Measurements from ENCODE around the gene KLHL29.

KLHL29 gene

DNA sequence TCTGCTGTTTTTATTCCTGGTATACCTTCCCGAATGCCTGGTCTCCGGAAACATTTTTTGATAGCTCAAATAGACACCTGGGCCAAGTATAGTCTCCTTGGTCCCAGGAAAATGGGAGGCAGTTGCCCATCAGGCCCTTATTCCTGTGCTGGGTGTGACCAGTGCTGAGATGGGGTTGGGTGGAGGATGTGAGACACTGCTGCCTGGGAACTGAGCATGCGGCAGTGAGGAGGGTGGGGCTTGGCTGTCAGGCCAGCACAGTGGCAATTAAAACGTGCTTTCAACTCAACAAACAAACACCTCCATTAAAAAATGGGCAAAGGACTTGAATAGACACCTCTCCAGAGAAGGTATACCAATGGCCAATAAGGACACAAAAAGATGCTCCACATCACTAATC lies 12.5 kb downstream of the KLHL29 start:
- TF ChIP-seq CTCF (IDR thresholded peaks at IDR 0.05; ENCODE audit: low read depth, low read length, poor library complexity, severe bottlenecking): no peak
- TF ChIP-seq EZH2phosphoT487 (IDR thresholded peaks at IDR 0.05; ENCODE audit: borderline replicate concordance, low read length): no peak
- Histone ChIP-seq H3K4me1 (ENCODE audit: control insufficient read depth, low read length) (no peaks in the 10 kb centered on the region), H3K36me3 (ENCODE audit: control insufficient read depth, low read length) (no peaks in the 10 kb centered on the region), H3K79me2 (ENCODE audit: control insufficient read depth, low read length) (no peaks in the 10 kb centered on the region), H3K9me3 (ENCODE audit: control insufficient read depth, insufficient read depth, low read length) (no peaks in the 10 kb centered on the region), H3K9me2 (replicated peaks; ENCODE audit: control insufficient read depth, low read length) (no peaks in the 10 kb centered on the region), H3K27ac (ENCODE audit: low read depth, low read length) (no peak overlapping the region), H4K20me1 (ENCODE audit: control insufficient read depth, insufficient read depth, low read depth, low read length) (no peaks in the 10 kb centered on the region), H3K4me3 (ENCODE audit: low read length) (no peak overlapping the region), H3K4me2 (ENCODE audit: low read length) (no peak overlapping the region), H3K27me3 (ENCODE audit: control insufficient read depth, low read length) (peaks cover 18% of the 10 kb centered on the region), H3F3A (ENCODE audit: control insufficient read depth, insufficient read depth) (no peaks in the 10 kb centered on the region)

DNA sequence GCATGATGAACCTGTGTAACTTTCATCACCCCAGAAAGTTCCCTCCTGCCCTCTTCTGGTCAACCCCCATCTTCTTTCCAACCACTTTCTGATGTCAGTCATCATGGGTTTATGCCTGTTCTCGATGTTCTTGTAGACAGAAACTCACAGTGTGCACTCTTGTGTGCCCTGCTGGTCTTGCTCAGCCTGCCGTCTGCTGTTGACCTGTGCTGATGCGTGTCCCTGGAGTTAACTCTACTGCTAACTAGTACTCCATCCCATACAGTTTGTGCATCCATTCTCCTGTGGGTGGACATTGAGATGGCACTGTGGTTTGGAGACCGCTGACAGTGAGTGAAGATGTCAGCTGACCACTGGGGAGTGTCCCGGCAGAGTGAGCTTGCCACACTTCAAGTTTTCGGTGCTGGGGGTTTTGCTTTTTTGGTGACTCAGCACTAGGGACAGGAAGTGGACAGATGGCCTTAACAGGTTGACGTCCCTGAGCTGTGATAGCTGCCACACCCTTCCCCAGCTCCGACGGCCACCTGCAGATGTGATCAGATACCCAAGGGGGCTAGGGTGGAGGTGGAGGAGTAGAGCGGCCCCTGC lies 14.8 kb downstream of the KLHL29 start:
- Histone ChIP-seq H3K79me2 (ENCODE audit: control insufficient read depth, low read length) (no peaks in the 10 kb centered on the region), H3K36me3 (ENCODE audit: control insufficient read depth, low read length) (no peaks in the 10 kb centered on the region), H3K4me3 (ENCODE audit: low read length) (no peak overlapping the region), H3K4me2 (ENCODE audit: low read length) (no peak overlapping the region), H3K9me3 (ENCODE audit: control insufficient read depth, insufficient read depth, low read length) (no peaks in the 10 kb centered on the region), H3K9me2 (replicated peaks; ENCODE audit: control insufficient read depth, low read length) (no peaks in the 10 kb centered on the region), H4K20me1 (ENCODE audit: control insufficient read depth, insufficient read depth, low read depth, low read length) (no peaks in the 10 kb centered on the region), H3K27me3 (ENCODE audit: control insufficient read depth, low read length) (peaks cover 4% of the 10 kb centered on the region), H3F3A (ENCODE audit: control insufficient read depth, insufficient read depth) (peaks cover 7% of the 10 kb centered on the region), H3K4me1 (ENCODE audit: control insufficient read depth, low read length) (peaks cover 15% of the 10 kb centered on the region), H3K27ac (ENCODE audit: low read depth, low read length) (no peak overlapping the region)
- TF ChIP-seq CTCF (IDR thresholded peaks at IDR 0.05; ENCODE audit: low read depth, low read length, poor library complexity, severe bottlenecking) (no peak), EZH2phosphoT487 (IDR thresholded peaks at IDR 0.05; ENCODE audit: borderline replicate concordance, low read length) (no peak)

GRCh38 chr2:23400703-23401102 lies 15.7 kb downstream of the KLHL29 start:
- Histone ChIP-seq H3F3A (ENCODE audit: control insufficient read depth, insufficient read depth) (peaks cover 7% of the 10 kb centered on the region), H4K20me1 (ENCODE audit: control insufficient read depth, insufficient read depth, low read depth, low read length) (no peaks in the 10 kb centered on the region), H3K27me3 (ENCODE audit: control insufficient read depth, low read length) (no peaks in the 10 kb centered on the region), H3K4me2 (ENCODE audit: low read length) (no peak overlapping the region), H3K27ac (ENCODE audit: low read depth, low read length) (no peak overlapping the region), H3K9me3 (ENCODE audit: control insufficient read depth, insufficient read depth, low read length) (no peaks in the 10 kb centered on the region), H3K4me1 (ENCODE audit: control insufficient read depth, low read length) (peaks cover 17% of the 10 kb centered on the region), H3K4me3 (ENCODE audit: low read length) (no peak overlapping the region), H3K36me3 (ENCODE audit: control insufficient read depth, low read length) (no peaks in the 10 kb centered on the region), H3K79me2 (ENCODE audit: control insufficient read depth, low read length) (no peaks in the 10 kb centered on the region), H3K9me2 (replicated peaks; ENCODE audit: control insufficient read depth, low read length) (no peaks in the 10 kb centered on the region)
- no peak for TF ChIP-seq CTCF (IDR thresholded peaks at IDR 0.05; ENCODE audit: low read depth, low read length, poor library complexity, severe bottlenecking)
- no peak for TF ChIP-seq EZH2phosphoT487 (IDR thresholded peaks at IDR 0.05; ENCODE audit: borderline replicate concordance, low read length)
